Neural cell (in vitro differentiated cells): ENCODE results near the gene CIB4. TPM values are rescaled to one million over a fixed set of nuclear protein-coding genes. Genes with fewer than 3 reads are reported as not detected.

Source experiments
- H2AFZ ChIP-seq: fragments of 200-600, 300-800 bp; sonication (generic), shearing (Covaris generic); 2 replicates; pipeline ENCODE4 v1.6.0; 2014; ENCODE audit warnings: low read depth, mild to moderate bottlenecking, antibody characterized with exemption, low read length, moderate library complexity
- H3F3A ChIP-seq: fragments of 200-600 bp; shearing (Covaris generic); 2 replicates; pipeline ENCODE4 v1.6.1; 2016; ENCODE audit warnings: mild to moderate bottlenecking, moderate library complexity, mixed read lengths, antibody characterized with exemption, low read length; ENCODE audit not compliant: insufficient read depth, poor library complexity, severe bottlenecking
- H3K27ac ChIP-seq: fragments of 200-600, 300-800 bp; sonication (generic), shearing (Covaris generic); 2 replicates; pipeline ENCODE4 v1.5.1; 2014; ENCODE audit warnings: mild to moderate bottlenecking, low read length, moderate library complexity
- H3K27me3 ChIP-seq: fragments of 300-800, 200-600 bp; sonication (generic), shearing (Covaris generic); 2 replicates; pipeline ENCODE4 v1.6.0; 2014; ENCODE audit warnings: mild to moderate bottlenecking, low read depth, low read length, moderate library complexity; ENCODE audit not compliant: insufficient read depth
- H3K36me3 ChIP-seq: fragments of 300-800, 200-600 bp; sonication (generic), shearing (Covaris generic); 2 replicates; pipeline ENCODE4 v1.5.1; 2014; ENCODE audit warnings: mild to moderate bottlenecking, antibody characterized with exemption, low read length, moderate library complexity; ENCODE audit not compliant: insufficient read depth
- H3K4me2 ChIP-seq: fragments of 300-800, 200-600 bp; sonication (generic), shearing (Covaris generic); 2 replicates; pipeline ENCODE4 v1.6.0; 2014; ENCODE audit warnings: mild to moderate bottlenecking, low read length
- H3K4me3 ChIP-seq: fragments of 300-800, 200-600 bp; sonication (generic), shearing (Covaris generic); 2 replicates; pipeline ENCODE4 v1.5.1; 2014; ENCODE audit warnings: mild to moderate bottlenecking, low read length, moderate library complexity
- H3K79me2 ChIP-seq: fragments of 200-600 bp; shearing (Covaris generic); replicated peaks from 2 replicates; pipeline ENCODE4 v1.6.0; 2014; ENCODE audit warnings: mild to moderate bottlenecking, low read length, moderate library complexity; ENCODE audit not compliant: insufficient read depth
- H3K9ac ChIP-seq: fragments of 300-800, 200-600 bp; sonication (generic), shearing (Covaris generic); 2 replicates; pipeline ENCODE4 v1.6.1; 2016; ENCODE audit warnings: mild to moderate bottlenecking, low read length, mixed read lengths
- H3K9me2 ChIP-seq: fragments of 200-600 bp; shearing (Covaris generic); 2 replicates; pipeline ENCODE4 v1.6.1; 2016; ENCODE audit warnings: mild to moderate bottlenecking, low read length, mixed read lengths; ENCODE audit not compliant: insufficient read depth
- H3K9me3 ChIP-seq: fragments of 200-600, 300-800 bp; sonication (generic), shearing (Covaris generic); 2 replicates; pipeline ENCODE4 v1.6.1; 2016; ENCODE audit warnings: mild to moderate bottlenecking, mixed run types, low read length, moderate library complexity, mixed read lengths
- H4K20me1 ChIP-seq: fragments of 200-600 bp; shearing (Covaris generic); 2 replicates; pipeline ENCODE4 v1.6.1; 2016; ENCODE audit warnings: mild to moderate bottlenecking, mixed run types; ENCODE audit not compliant: insufficient read depth
- CTCF ChIP-seq: fragments of 450-650 bp; IDR thresholded peaks from 2 replicates; pipeline ENCODE4 v1.5.1; 2014; ENCODE audit warnings: antibody characterized with exemption, mild to moderate bottlenecking, moderate library complexity; ENCODE audit not compliant: poor library complexity, severe bottlenecking
- EP300 ChIP-seq: fragments of 450-650 bp; conservative IDR thresholded peaks from 2 replicates; pipeline ENCODE4 v1.6.1; 2014; ENCODE audit warnings: antibody characterized with exemption, mild to moderate bottlenecking, moderate library complexity; ENCODE audit not compliant: poor library complexity, severe bottlenecking
- EZH2 ChIP-seq: fragments of 200-600, 300-800 bp; shearing (Covaris generic), sonication (generic); IDR thresholded peaks from 2 replicates; pipeline ENCODE4 v1.6.1; 2014; ENCODE audit warnings: antibody characterized with exemption, low read length, borderline replicate concordance, mild to moderate bottlenecking; ENCODE audit not compliant: insufficient read depth, poor library complexity, severe bottlenecking
- MXI1 ChIP-seq: fragments of 450-650 bp; conservative IDR thresholded peaks from 2 replicates; pipeline ENCODE4 v1.6.1; 2014; ENCODE audit warnings: antibody characterized with exemption, mild to moderate bottlenecking; ENCODE audit not compliant: poor library complexity, severe bottlenecking
- POLR2AphosphoS5 ChIP-seq: IDR thresholded peaks from 2 replicates; pipeline ENCODE4 v1.6.1; 2012
- RAD21 ChIP-seq: fragments of 450-650 bp; conservative IDR thresholded peaks from 2 replicates; pipeline ENCODE4 v1.6.1; 2014; ENCODE audit warnings: antibody characterized with exemption, mild to moderate bottlenecking, moderate library complexity
- REST ChIP-seq: IDR thresholded peaks from 2 replicates; pipeline ENCODE4 v1.6.1; 2012; ENCODE audit warnings: borderline replicate concordance
- SMC3 ChIP-seq: fragments of 450-650 bp; conservative IDR thresholded peaks from 2 replicates; pipeline ENCODE4 v1.6.1; 2014; ENCODE audit warnings: antibody characterized with exemption, mild to moderate bottlenecking, moderate library complexity; ENCODE audit not compliant: poor library complexity
- TAF1 ChIP-seq: IDR thresholded peaks from 2 replicates; pipeline ENCODE4 v1.6.1; 2012; ENCODE audit warnings: low read depth
- polyA plus RNA-seq: library from polyadenylated mRNA; depleted of rRNA; stranded (reverse); fragments of >200 nt; gene quantifications from 2 replicates; pipeline ENCODE4 v1.2.3, GENCODE V29; 2014

CIB4 gene
- polyA plus RNA-seq, 1 donor from 2014 or later: not detected

GRCh38 chr2:26581266-26581990, 59.7 kb downstream of the CIB4 start:
- no peaks in the 10 kb centered on the region for H3K9me3 ChIP-seq
- no peak overlapping the region for H3K4me2 ChIP-seq
- no peaks in the 10 kb centered on the region for H3K36me3 ChIP-seq
- no peaks in the 10 kb centered on the region for H3F3A ChIP-seq
- no peak overlapping the region for H3K9ac ChIP-seq
- H4K20me1 ChIP-seq: no peaks in the 10 kb centered on the region
- no peaks in the 10 kb centered on the region for H3K27me3 ChIP-seq
- H3K79me2 ChIP-seq: no peaks in the 10 kb centered on the region
- no peak overlapping the region for H2AFZ ChIP-seq
- H3K4me3 ChIP-seq: no peak overlapping the region
- H3K9me2 ChIP-seq: no peaks in the 10 kb centered on the region
- no peak overlapping the region for H3K27ac ChIP-seq
- TF ChIP-seq POLR2AphosphoS5: no peak
- TF ChIP-seq RAD21: no peak
- TF ChIP-seq EP300: no peak
- TF ChIP-seq CTCF: no peak
- TF ChIP-seq REST: no peak
- no peak for TF ChIP-seq EZH2
- TF ChIP-seq SMC3: no peak
- TF ChIP-seq MXI1: no peak
- TF ChIP-seq TAF1: no peak

GRCh38 chr2:26580751-26581150, 60.4 kb downstream of the CIB4 start:
- Histone ChIP-seq H2AFZ (no peak overlapping the region), H3K4me3 (no peak overlapping the region), H3K9me3 (no peaks in the 10 kb centered on the region), H3K36me3 (no peaks in the 10 kb centered on the region), H3K27me3 (no peaks in the 10 kb centered on the region), H3K9ac (no peak overlapping the region), H3F3A (no peaks in the 10 kb centered on the region), H4K20me1 (no peaks in the 10 kb centered on the region), H3K79me2 (no peaks in the 10 kb centered on the region), H3K9me2 (no peaks in the 10 kb centered on the region), H3K4me2 (no peak overlapping the region), H3K27ac (no peak overlapping the region)
- TF ChIP-seq TAF1 (no peak), EZH2 (no peak)

GRCh38 chr2:26580151-26580550, 61.0 kb downstream of the CIB4 start:
- Histone ChIP-seq H3F3A (no peaks in the 10 kb centered on the region), H2AFZ (no peak overlapping the region), H3K4me2 (no peak overlapping the region), H3K4me3 (no peak overlapping the region), H3K9me3 (no peaks in the 10 kb centered on the region), H3K79me2 (no peaks in the 10 kb centered on the region), H3K27me3 (no peaks in the 10 kb centered on the region), H3K9ac (no peak overlapping the region), H3K36me3 (no peaks in the 10 kb centered on the region), H4K20me1 (no peaks in the 10 kb centered on the region), H3K9me2 (no peaks in the 10 kb centered on the region), H3K27ac (no peak overlapping the region)
- TF ChIP-seq SMC3: no peak
- TF ChIP-seq REST: no peak
- no peak for TF ChIP-seq CTCF
- no peak for TF ChIP-seq TAF1
- no peak for TF ChIP-seq EZH2
- no peak for TF ChIP-seq POLR2AphosphoS5
- TF ChIP-seq EP300: no peak
- no peak for TF ChIP-seq RAD21
- TF ChIP-seq MXI1: no peak
